Brain microvascular endothelial cell (primary cell): ENCODE results near the gene GID4.
A peak's percentile ranks its signal among the peaks of the same experiment; 100 is the strongest.

Experiments
- DNase-seq: peaks from one replicate; pipeline ENCODE4 v3.0.0-alpha.2; 2020
- H3K27ac ChIP-seq: fragments of 250-450 bp; sonication (Bioruptor Pico); 2 replicates; pipeline ENCODE4 v1.5.1; 2020; ENCODE audit warnings: mild to moderate bottlenecking, moderate library complexity
- H3K27me3 ChIP-seq: fragments of 250-450 bp; sonication (Bioruptor Pico); replicated peaks from 2 replicates; pipeline ENCODE4 v1.5.1; 2020; ENCODE audit warnings: mild to moderate bottlenecking
- H3K36me3 ChIP-seq: fragments of 250-450 bp; sonication (Bioruptor Pico); replicated peaks from 2 replicates; pipeline ENCODE4 v1.5.1; 2020; ENCODE audit warnings: mild to moderate bottlenecking
- H3K4me3 ChIP-seq: 2 replicates; pipeline ENCODE4 v1.5.1; 2011; ENCODE audit warnings: low read depth, mild to moderate bottlenecking, control low read depth, low read length, moderate library complexity
- in situ Hi-C: cut with HindIII; loops from 2 replicates; pipeline ENCODE4 v1.10.0; 2017; ENCODE audit warnings: low sequenced_read_pairs, low pct_ligation_motif_present
- TF ChIP-seq, protein P1 (sequence below): IDR thresholded peaks from 2 replicates; pipeline ENCODE4 v1.5.1; 2011; ENCODE audit warnings: low read depth, mild to moderate bottlenecking, moderate library complexity, low read length, control low read depth, inconsistent platforms; ENCODE audit errors: missing control alignments

The GID4 gene

DNA sequence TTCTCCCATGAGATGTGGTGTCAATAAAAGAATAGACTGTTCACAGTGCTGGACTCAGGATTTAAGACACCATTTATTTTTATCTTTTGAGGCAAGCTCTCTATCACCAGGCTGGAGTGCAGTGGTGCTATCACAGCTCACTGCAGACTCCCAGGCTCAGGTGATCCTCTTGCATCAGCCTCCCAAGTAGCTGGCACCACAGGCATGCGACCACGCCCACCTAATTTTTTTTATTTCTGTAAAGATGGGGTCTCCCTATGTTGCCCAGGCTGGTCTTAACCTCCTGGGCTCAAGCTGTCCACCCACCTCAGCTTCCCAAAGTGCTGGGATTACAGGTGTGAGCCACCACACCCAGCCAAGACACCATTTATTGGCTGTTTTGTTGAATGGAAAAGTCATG is 29.9 kb downstream of the GID4 start:
- Histone ChIP-seq H3K36me3 (peaks cover 10% of the 10 kb centered on the region), H3K4me3 (no peak overlapping the region), H3K27ac (no peak overlapping the region), H3K27me3 (no peaks in the 10 kb centered on the region)
- no peak for DNase-seq
- in situ Hi-C loops: no loop called here
- TF ChIP-seq, protein P1, sequence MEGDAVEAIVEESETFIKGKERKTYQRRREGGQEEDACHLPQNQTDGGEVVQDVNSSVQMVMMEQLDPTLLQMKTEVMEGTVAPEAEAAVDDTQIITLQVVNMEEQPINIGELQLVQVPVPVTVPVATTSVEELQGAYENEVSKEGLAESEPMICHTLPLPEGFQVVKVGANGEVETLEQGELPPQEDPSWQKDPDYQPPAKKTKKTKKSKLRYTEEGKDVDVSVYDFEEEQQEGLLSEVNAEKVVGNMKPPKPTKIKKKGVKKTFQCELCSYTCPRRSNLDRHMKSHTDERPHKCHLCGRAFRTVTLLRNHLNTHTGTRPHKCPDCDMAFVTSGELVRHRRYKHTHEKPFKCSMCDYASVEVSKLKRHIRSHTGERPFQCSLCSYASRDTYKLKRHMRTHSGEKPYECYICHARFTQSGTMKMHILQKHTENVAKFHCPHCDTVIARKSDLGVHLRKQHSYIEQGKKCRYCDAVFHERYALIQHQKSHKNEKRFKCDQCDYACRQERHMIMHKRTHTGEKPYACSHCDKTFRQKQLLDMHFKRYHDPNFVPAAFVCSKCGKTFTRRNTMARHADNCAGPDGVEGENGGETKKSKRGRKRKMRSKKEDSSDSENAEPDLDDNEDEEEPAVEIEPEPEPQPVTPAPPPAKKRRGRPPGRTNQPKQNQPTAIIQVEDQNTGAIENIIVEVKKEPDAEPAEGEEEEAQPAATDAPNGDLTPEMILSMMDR: no peak

DNA sequence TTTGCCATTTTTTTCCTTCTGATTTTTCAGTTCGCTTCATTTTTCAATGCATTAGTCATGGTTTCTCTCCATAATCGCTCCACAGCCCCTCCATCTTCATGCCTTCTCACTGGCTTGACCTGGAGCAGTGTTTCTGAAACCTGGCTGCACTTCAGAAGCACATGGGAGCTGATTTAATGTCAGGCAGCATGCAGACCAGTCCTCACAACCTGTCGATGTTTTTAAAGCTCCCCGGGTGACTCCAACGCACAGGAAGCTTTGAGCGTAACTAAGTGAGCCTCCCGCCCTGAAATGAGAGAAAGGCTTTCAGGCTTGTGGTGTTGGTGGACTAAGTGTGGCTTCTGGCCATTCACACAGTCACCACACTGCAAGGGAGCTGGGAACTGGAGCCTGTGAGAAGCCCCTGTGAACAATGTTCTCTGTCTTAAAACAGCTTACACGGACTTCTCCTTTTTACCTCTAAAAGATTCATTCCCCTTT is 31.7 kb downstream of the GID4 start:
- no peak overlapping the region for H3K27ac ChIP-seq
- peak; percentile 39 for DNase-seq
- H3K36me3 ChIP-seq: no peaks in the 10 kb centered on the region
- peaks cover 1% of the 10 kb centered on the region for H3K27me3 ChIP-seq
- peak overlapping the region; percentile 35 for H3K4me3 ChIP-seq
- in situ Hi-C loops: no loop called here
- TF ChIP-seq, protein P1: no peak

DNA sequence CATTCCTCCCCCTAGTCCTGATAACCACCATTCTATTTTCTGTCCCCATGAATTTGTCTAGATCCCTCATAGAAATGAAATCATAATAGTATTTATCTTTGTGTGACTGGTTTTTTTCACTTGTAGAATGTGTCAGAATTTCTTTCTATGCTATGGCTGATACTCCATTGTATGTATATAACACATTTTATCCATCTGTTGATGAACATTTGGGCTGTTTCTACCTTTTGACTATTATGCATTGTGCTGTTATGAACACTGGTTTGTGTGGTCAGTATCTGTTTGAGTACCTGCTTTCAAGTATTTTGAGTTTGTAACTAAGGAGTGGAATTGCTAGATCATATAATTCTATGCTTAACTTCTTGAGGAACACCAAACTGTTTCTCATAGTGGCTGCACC is 32.5 kb downstream of the GID4 start:
- Histone ChIP-seq H3K27me3 (peaks cover 1% of the 10 kb centered on the region), H3K36me3 (no peaks in the 10 kb centered on the region), H3K4me3 (no peak overlapping the region), H3K27ac (no peak overlapping the region)
- DNase-seq: no peak
- in situ Hi-C loops: no loop called here
- TF ChIP-seq, protein P1: no peak

DNA sequence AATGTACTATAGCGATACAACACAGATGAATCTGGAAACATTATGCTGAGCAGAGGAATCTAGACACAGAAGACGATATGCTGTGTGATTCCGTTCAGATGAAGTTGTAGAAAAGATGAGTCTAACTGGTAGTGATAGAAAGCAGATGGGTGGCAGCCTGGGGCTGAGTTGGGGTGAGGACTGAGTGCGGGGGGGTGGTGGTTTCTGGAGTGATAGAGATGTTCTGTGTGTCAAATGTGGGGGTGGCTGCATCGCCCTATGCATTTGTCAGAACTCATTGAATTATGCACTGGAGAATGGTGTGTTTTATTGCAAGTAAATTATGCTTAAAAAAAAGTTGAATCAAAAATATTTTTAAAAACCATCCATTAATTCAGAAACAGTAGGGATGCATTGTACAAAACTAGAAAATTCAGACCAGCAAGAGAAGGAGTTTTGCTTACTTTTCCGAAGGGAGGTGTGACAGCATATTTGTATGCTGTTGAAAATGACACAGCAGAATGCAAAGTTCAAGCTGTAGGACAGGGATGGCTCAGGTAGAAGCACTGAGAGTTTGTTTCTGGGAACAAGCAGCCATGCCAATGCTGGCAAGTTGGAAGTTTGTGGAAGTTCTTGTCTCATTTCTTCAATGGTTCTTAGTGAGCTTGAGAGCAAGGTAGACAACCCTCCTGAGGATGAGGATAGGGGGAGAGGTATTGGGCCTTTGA is 35.5 kb downstream of the GID4 start:
- TF ChIP-seq, protein P1: no peak

DNA sequence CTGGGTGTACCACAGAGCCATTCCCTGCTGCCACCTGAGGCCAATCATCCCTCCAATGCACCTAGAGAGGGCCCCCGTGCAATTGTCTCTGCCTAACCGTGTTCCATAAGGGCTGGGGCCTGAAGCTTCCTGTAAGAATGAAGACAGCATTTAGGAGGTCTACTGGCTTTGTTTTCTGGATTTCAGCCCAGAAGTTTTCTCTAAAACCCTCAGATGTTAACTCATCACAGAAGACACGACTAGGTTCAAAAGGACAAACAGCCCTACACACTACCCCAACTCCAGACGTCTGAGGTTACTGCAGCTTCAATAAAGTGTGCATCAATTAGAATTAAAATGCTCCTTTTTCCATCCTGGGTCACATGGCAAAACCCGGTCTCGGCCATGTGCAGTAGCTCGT is 37.7 kb downstream of the GID4 start:
- no peaks in the 10 kb centered on the region for H3K36me3 ChIP-seq
- H3K27me3 ChIP-seq: peaks cover 1% of the 10 kb centered on the region
- H3K4me3 ChIP-seq: no peak overlapping the region
- no peak for DNase-seq
- in situ Hi-C loops: no loop called here
- no peak overlapping the region for H3K27ac ChIP-seq
- TF ChIP-seq, protein P1: no peak

More for the DNA sequence above, 35.5 kb downstream of the GID4 start:
- no peak for DNase-seq
- Histone ChIP-seq H3K4me3 (no peak overlapping the region), H3K27me3 (peaks cover 1% of the 10 kb centered on the region), H3K36me3 (no peaks in the 10 kb centered on the region), H3K27ac (no peak overlapping the region)
- in situ Hi-C loops: no loop called here

DNA sequence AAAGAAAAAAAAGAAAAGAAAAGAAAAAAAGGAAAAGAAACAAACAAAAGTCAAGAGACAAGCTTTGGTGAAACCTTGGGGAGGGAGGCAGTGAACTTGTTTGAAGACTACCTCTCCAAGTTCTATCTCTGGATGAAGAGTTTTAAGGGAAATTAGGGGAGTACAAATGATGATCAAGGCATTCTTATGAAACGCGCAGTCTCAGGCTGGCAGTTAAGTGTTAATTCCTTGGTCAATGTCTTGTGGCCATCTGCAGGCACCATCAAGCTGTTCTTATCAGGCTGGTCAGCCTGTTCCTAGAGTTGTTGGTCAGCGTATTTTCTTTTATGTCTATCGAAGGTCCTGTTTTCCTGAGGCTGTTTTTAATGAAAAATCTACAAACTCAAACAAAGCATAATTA is 40.3 kb downstream of the GID4 start:
- no peak overlapping the region for H3K4me3 ChIP-seq
- H3K27me3 ChIP-seq: peaks cover 1% of the 10 kb centered on the region
- H3K36me3 ChIP-seq: no peaks in the 10 kb centered on the region
- no peak overlapping the region for H3K27ac ChIP-seq
- TF ChIP-seq, protein P1: no peak
- DNase-seq: no peak
- in situ Hi-C loops: no loop called here
